Mesothelial cell of epicardium (in vitro differentiated cells): ENCODE results near the gene RBM28. TPM values are rescaled to one million over a fixed set of nuclear protein-coding genes. Genes with fewer than 3 reads are reported as not detected.

Source experiments
- DNase-seq, 2 experiments: peaks; one replicate each; pipeline ENCODE4 v3.0.0; 2021; ENCODE audit warnings: low spot score in 2 of 2; ENCODE audit not compliant: unreplicated experiment in 2 of 2
- H3K27ac Mint-ChIP-seq: 2 replicates; pipeline ENCODE4 v1.8.0; 2021; ENCODE audit warnings: mixed read lengths
- H3K27me3 Mint-ChIP-seq: 2 replicates; pipeline ENCODE4 v1.8.0; 2021; ENCODE audit warnings: low read depth, mixed read lengths
- H3K36me3 Mint-ChIP-seq: 2 replicates; pipeline ENCODE4 v1.8.0; 2021; ENCODE audit warnings: mixed read lengths
- H3K4me1 Mint-ChIP-seq: 2 replicates; pipeline ENCODE4 v1.8.0; 2021; ENCODE audit warnings: mixed read lengths
- H3K4me3 Mint-ChIP-seq: 2 replicates; pipeline ENCODE4 v1.8.0; 2021; ENCODE audit warnings: mild to moderate bottlenecking, moderate library complexity, mixed read lengths
- H3K9me3 Mint-ChIP-seq: 2 replicates; pipeline ENCODE4 v1.8.0; 2021; ENCODE audit warnings: mixed read lengths
- CTCF ChIP-seq: fragments of 200-600 bp; sonication (generic); IDR thresholded peaks from one replicate; pipeline ENCODE4 v1.5.0; 2021; ENCODE audit warnings: antibody characterized with exemption; ENCODE audit not compliant: unreplicated experiment
- total RNA-seq: library from RNA; stranded (reverse); gene quantifications from 3 replicates; pipeline ENCODE4 v1.2.1, GENCODE V29; 2021

The RBM28 gene
- total RNA-seq, 1 donor from 2014 or later, result 78.5 TPM

- H3K36me3 Mint-ChIP-seq, result peaks cover 51% of the 10 kb centered on the region
- DNase-seq, result no peak
- no peak for TF ChIP-seq CTCF
- H3K4me3 Mint-ChIP-seq, result no peak overlapping the region
- no peaks in the 10 kb centered on the region for H3K9me3 Mint-ChIP-seq
- no peak overlapping the region for H3K27ac Mint-ChIP-seq
- no peaks in the 10 kb centered on the region for H3K4me1 Mint-ChIP-seq
- H3K27me3 Mint-ChIP-seq, result no peaks in the 10 kb centered on the region
Measured at GRCh38 chr7:128322040-128322643, 21.6 kb downstream of the RBM28 start.

GRCh38 chr7:128321044-128321422, 22.7 kb downstream of the RBM28 start:
- H3K4me1 Mint-ChIP-seq, result no peaks in the 10 kb centered on the region
- peaks cover 49% of the 10 kb centered on the region for H3K36me3 Mint-ChIP-seq
- no peak for TF ChIP-seq CTCF
- no peaks in the 10 kb centered on the region for H3K27me3 Mint-ChIP-seq
- no peak overlapping the region for H3K4me3 Mint-ChIP-seq
- no peaks in the 10 kb centered on the region for H3K9me3 Mint-ChIP-seq
- H3K27ac Mint-ChIP-seq, result no peak overlapping the region
- no peak for DNase-seq

- H3K4me1 Mint-ChIP-seq, result no peaks in the 10 kb centered on the region
- peaks cover 49% of the 10 kb centered on the region for H3K36me3 Mint-ChIP-seq
- H3K27me3 Mint-ChIP-seq, result no peaks in the 10 kb centered on the region
- no peak for TF ChIP-seq CTCF
- DNase-seq, result no peak
- H3K27ac Mint-ChIP-seq, result no peak overlapping the region
- no peaks in the 10 kb centered on the region for H3K9me3 Mint-ChIP-seq
- no peak overlapping the region for H3K4me3 Mint-ChIP-seq
Measured at GRCh38 chr7:128318691-128319090, 25.0 kb downstream of the RBM28 start.

- Mint-ChIP-seq H3K36me3 (peaks cover 63% of the 10 kb centered on the region), H3K27me3 (no peaks in the 10 kb centered on the region), H3K9me3 (no peaks in the 10 kb centered on the region), H3K4me3 (no peak overlapping the region), H3K27ac (no peak overlapping the region), H3K4me1 (no peaks in the 10 kb centered on the region)
- no peak for DNase-seq
- no peak for TF ChIP-seq CTCF
Measured at GRCh38 chr7:128311013-128311412, 32.7 kb downstream of the RBM28 start.

GRCh38 chr7:128310499-128310898, 33.2 kb downstream of the RBM28 start:
- H3K4me1 Mint-ChIP-seq, result no peaks in the 10 kb centered on the region
- H3K27ac Mint-ChIP-seq, result no peak overlapping the region
- DNase-seq, result no peak
- no peaks in the 10 kb centered on the region for H3K9me3 Mint-ChIP-seq
- H3K4me3 Mint-ChIP-seq, result no peak overlapping the region
- TF ChIP-seq CTCF, result no peak
- H3K27me3 Mint-ChIP-seq, result no peaks in the 10 kb centered on the region
- peaks cover 61% of the 10 kb centered on the region for H3K36me3 Mint-ChIP-seq

- Mint-ChIP-seq H3K27me3 (no peaks in the 10 kb centered on the region), H3K9me3 (no peaks in the 10 kb centered on the region), H3K36me3 (peaks cover 58% of the 10 kb centered on the region), H3K4me3 (no peak overlapping the region), H3K27ac (no peak overlapping the region), H3K4me1 (no peaks in the 10 kb centered on the region)
- no peak for TF ChIP-seq CTCF
- DNase-seq, result no peak
Measured at GRCh38 chr7:128309976-128310375, 33.7 kb downstream of the RBM28 start.
